HCT116 (cell line): ENCODE results near the gene PRKN.

Source experiments
- CBX3 ChIP-seq: IDR thresholded peaks from 2 replicates; pipeline ENCODE4 v1.6.1; 2012; ENCODE audit warnings: low read depth
- CEBPB ChIP-seq: IDR thresholded peaks from 2 replicates; pipeline ENCODE4 v1.6.1; 2012; ENCODE audit warnings: low read depth
- EGR1 ChIP-seq: IDR thresholded peaks from 2 replicates; pipeline ENCODE4 v1.6.1; 2012; ENCODE audit warnings: low read depth
- ELF1 ChIP-seq: IDR thresholded peaks from 2 replicates; pipeline ENCODE4 v1.6.1; 2012; ENCODE audit warnings: low read depth, borderline replicate concordance
- EZH2 ChIP-seq: fragments of 200-600 bp; sonication (generic); IDR thresholded peaks from 2 replicates; pipeline ENCODE4 v1.6.1; 2017; ENCODE audit warnings: antibody characterized with exemption, mixed run types
- JUND ChIP-seq: IDR thresholded peaks from 2 replicates; pipeline ENCODE4 v1.6.1; 2012
- POLR2A ChIP-seq: IDR thresholded peaks from 2 replicates; pipeline ENCODE4 v1.7.0; 2011; ENCODE audit warnings: borderline replicate concordance; ENCODE audit not compliant: insufficient read depth, insufficient read length; ENCODE audit errors: extremely low read depth
- POLR2AphosphoS5 ChIP-seq: IDR thresholded peaks from 2 replicates; pipeline ENCODE4 v1.6.1; 2011; ENCODE audit warnings: mild to moderate bottlenecking, low read depth, low read length, moderate library complexity
- SIN3A ChIP-seq: IDR thresholded peaks from 2 replicates; pipeline ENCODE4 v1.6.1; 2012; ENCODE audit warnings: low read depth
- ZFX ChIP-seq: fragments of 450-650 bp; IDR thresholded peaks from 2 replicates; pipeline ENCODE4 v1.6.1; 2017
- TF ChIP-seq, protein P1 (sequence below), 3 experiments: fragments of 200-600 bp in 1 of 3; sonication (generic) in 1 of 3; IDR thresholded peaks in 2 of 3; conservative IDR thresholded peaks in 1 of 3; 2 replicates each; pipeline ENCODE4 v1.5.1; 2012 to 2017; ENCODE audit warnings: low read depth in 2 of 3, low read length in 2 of 3, antibody characterized with exemption in 1 of 3, borderline replicate concordance in 1 of 3, control low read depth in 1 of 3, mild to moderate bottlenecking in 1 of 3, mixed read lengths in 1 of 3, mixed run types in 1 of 3, moderate library complexity in 1 of 3; ENCODE audit not compliant: insufficient read depth in 1 of 3
- TF ChIP-seq, protein P2 (sequence below): IDR thresholded peaks from 2 replicates; pipeline ENCODE4 v1.6.1; 2011; ENCODE audit warnings: mild to moderate bottlenecking, low read length, moderate library complexity; ENCODE audit not compliant: insufficient replicate concordance; ENCODE audit errors: extremely low read depth
- TF ChIP-seq, protein P3 (sequence below): IDR thresholded peaks from 2 replicates; pipeline ENCODE4 v1.6.1; 2012

DNA sequence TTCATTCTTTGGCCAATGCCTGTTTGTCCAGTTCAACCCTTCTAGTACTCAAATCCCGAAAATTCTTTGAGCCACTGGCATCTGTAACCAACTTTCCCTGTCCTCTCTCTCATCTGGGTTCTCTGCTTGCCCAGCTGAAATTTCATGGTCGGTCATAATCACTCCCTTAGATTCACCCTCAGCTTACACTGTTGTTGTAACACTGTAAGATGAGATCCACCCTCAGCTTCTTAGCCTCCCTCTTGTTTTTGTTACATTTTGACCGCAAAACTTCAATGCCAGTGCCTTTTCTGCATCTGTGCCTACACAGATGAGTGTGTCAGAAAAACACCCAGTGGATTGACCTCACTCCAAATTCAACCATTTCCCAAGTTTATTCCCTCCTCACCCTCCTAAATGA lies 1162.6 kb downstream of the PRKN start:
- no peak for TF ChIP-seq POLR2A
- TF ChIP-seq EZH2 = no peak
- TF ChIP-seq, protein P1, sequence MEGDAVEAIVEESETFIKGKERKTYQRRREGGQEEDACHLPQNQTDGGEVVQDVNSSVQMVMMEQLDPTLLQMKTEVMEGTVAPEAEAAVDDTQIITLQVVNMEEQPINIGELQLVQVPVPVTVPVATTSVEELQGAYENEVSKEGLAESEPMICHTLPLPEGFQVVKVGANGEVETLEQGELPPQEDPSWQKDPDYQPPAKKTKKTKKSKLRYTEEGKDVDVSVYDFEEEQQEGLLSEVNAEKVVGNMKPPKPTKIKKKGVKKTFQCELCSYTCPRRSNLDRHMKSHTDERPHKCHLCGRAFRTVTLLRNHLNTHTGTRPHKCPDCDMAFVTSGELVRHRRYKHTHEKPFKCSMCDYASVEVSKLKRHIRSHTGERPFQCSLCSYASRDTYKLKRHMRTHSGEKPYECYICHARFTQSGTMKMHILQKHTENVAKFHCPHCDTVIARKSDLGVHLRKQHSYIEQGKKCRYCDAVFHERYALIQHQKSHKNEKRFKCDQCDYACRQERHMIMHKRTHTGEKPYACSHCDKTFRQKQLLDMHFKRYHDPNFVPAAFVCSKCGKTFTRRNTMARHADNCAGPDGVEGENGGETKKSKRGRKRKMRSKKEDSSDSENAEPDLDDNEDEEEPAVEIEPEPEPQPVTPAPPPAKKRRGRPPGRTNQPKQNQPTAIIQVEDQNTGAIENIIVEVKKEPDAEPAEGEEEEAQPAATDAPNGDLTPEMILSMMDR (IDR thresholded peaks at IDR 0.05 in 2 of 3, conservative IDR thresholded peaks at IDR 0.05 in 1 of 3; ENCODE audit: borderline replicate concordance in 1 of 3, insufficient read depth in 1 of 3, low read depth in 2 of 3, low read length in 2 of 3) = no peak
- no peak for TF ChIP-seq ELF1
- no peak for TF ChIP-seq JUND
- no peak for TF ChIP-seq ZFX
- no peak for TF ChIP-seq POLR2AphosphoS5
- TF ChIP-seq EGR1 = no peak
- TF ChIP-seq, protein P2, sequence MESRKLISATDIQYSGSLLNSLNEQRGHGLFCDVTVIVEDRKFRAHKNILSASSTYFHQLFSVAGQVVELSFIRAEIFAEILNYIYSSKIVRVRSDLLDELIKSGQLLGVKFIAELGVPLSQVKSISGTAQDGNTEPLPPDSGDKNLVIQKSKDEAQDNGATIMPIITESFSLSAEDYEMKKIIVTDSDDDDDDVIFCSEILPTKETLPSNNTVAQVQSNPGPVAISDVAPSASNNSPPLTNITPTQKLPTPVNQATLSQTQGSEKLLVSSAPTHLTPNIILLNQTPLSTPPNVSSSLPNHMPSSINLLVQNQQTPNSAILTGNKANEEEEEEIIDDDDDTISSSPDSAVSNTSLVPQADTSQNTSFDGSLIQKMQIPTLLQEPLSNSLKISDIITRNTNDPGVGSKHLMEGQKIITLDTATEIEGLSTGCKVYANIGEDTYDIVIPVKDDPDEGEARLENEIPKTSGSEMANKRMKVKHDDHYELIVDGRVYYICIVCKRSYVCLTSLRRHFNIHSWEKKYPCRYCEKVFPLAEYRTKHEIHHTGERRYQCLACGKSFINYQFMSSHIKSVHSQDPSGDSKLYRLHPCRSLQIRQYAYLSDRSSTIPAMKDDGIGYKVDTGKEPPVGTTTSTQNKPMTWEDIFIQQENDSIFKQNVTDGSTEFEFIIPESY = no peak
- TF ChIP-seq, protein P3, sequence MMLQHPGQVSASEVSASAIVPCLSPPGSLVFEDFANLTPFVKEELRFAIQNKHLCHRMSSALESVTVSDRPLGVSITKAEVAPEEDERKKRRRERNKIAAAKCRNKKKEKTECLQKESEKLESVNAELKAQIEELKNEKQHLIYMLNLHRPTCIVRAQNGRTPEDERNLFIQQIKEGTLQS = no peak
- no peak for TF ChIP-seq CBX3
- no peak for TF ChIP-seq CEBPB
- TF ChIP-seq SIN3A = no peak
